HG03521 (cell line): Measurements from ENCODE around the gene CNGA1.

ENCODE experiments used
- ATAC-seq: cut with Tn5 transposase; IDR thresholded peaks from one replicate; pipeline ENCODE4 v1.9.1; 2021; ENCODE audit warnings: mild to moderate bottlenecking, moderate library complexity; ENCODE audit not compliant: unreplicated experiment

Gene CNGA1

GRCh38 chr4:48016141-48017107 lies at the start of gene CNGA1, which contains the start of gene NIPAL1:
CNGA1 (minus strand) TSS chr4:48016681; CDS start chr4:47952689, 63,992 bp downstream.
NIPAL1 (plus strand) TSS chr4:48016772; CDS start chr4:48016840, 68 bp downstream.
- peak; percentile 79 for ATAC-seq

GRCh38 chr4:48065587-48066052 lies 49.1 kb upstream of the CNGA1 start:
- ATAC-seq = no peak

DNA sequence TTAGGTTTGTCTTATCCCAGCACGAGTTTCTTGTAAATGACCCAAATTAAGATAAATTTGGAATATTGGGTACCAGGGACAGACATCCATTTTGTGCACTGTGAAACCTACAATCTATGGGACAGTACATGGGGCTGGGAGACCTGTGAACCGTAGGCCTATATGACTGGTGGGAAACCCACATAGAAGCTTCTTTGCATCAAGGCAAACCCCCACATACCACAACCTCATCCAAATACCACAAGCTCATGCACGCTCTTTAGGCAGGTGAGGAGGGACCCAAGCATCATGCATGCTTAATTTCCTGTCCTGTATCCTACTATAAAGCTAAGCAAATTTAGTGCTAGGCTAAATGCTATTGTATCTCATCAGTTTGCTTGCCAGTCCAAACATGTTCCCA lies 47.9 kb upstream of the CNGA1 start:
- ATAC-seq = peak; percentile 53

DNA sequence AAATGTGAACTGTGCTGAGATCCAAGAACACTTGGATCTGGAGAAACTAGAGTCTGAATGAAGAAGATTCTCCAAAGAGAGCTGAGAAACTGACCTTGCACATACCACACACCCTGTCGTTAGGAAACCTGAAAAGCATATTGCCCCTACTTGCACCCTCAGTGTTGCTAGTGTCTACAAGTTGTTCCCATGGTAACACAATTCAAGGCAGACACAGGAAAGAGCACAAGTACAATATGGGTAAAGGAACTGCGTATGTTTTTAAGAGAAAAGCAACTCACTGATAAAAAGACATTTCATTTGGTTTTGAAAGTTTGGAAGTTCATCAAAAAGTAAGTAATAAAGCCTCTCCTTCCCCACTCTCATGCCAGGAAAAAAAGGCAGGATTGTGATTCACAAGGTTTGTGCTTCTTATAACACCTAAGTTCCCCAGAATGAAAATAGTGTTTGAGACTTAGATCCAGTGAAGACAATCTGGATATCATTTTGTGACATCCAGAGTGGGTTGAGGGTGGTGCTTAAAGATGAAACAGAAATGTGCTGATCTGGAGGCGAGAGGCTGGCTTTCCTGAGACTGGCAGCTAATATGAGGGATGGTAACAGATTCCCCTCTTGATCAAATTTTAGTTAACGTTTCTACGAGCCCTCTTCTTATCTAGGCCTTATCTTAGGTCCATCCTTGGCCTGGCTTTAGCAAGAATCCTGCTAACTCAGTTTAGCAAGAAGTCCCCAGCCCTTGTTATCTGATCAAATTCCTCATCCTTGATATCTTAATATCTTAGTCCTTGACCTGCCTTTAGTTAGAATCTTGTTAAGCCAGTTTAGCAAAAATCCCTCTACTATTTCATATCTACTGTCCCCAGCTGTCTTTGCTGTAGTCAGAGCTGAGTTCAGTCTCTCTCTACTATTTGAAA lies 42.4 kb upstream of the CNGA1 start:
- no peak for ATAC-seq

DNA sequence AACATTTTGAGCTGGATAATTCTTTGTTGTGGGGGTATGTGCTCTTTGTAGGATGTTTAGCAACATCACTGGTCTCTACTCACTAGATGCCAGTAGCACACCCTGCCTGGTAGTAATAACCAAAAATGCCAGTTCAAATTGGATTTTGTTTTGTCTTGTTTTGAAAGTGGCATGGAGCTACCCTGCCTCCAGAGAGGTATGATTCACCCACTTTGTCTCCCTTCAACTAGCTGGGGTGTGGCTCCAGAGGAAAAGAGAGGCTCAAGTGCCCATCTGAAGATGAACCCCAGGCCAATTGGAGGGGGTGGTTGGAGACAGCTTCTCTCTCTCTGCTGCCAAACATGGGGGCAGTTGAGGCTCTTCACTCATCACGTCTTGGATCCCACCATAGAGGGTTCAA lies 34.6 kb upstream of the CNGA1 start:
- ATAC-seq = no peak

DNA sequence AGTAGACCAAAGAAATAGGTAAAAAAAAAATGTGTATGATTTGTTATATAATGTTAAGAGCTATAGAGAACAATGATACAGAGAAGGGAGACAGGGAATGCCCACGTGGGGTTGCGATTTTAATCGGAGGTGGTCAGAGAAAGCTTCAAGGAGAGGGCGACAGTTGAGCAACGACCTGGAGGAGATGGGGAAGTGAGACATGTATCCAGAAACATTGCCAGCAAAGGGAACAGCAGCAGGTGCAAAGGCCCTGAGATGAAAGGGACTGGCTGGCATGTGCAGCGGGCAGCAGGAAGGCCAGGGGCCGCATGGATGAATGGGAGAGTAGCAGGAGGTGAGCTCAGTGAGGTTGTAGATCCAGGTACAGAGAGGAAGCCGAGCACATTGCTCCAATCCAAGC lies 33.0 kb upstream of the CNGA1 start:
- ATAC-seq = no peak

DNA sequence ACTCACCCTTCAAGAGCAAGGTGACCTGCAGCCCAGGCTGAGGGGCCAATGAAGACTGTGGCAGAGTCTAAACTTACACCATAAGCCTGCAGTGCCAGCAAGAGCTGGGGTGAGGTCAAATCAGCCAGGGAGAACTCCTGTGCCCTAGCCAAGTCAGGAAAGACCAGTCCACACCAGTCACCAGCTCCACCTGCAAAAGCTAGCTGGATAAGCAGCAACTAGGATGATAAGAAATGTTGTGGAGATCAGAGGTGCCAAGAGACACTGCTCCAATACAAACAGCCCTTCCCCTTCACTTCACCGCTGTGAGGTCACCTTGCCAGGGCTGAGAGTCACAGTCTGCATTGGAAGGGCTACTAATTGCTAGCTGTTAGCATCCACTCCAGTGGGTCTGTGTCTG lies 31.4 kb upstream of the CNGA1 start:
- ATAC-seq = peak; percentile 11

- ATAC-seq = peak; percentile 99
Measured at GRCh38 chr4:48047421-48047844, 31.0 kb upstream of the CNGA1 start.

- ATAC-seq = no peak
Measured at GRCh38 chr4:48046059-48046458, 29.6 kb upstream of the CNGA1 start.

- no peak for ATAC-seq
Measured at GRCh38 chr4:48044298-48044697, 27.8 kb upstream of the CNGA1 start.

DNA sequence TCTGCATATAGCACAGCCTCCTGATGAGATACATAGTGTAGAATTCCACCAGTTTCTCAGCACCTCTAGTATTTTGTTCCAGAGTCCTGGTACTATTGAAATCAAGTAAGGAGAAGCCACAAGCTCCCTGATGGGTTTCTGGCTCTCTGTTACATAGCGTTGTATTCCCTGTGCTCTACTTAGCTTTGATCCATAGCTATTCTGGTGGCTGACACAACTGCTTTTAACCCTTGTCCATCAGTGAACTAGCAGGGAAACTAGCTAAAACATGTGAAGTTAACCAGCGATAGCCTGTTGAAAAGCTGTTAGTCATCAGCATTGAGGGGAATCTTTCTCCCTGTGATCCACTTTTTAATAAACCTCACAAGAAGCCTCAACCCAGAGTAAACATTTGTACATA lies 27.0 kb upstream of the CNGA1 start:
- no peak for ATAC-seq

GRCh38 chr4:48042979-48043461 lies 26.5 kb upstream of the CNGA1 start:
- ATAC-seq = no peak

- no peak for ATAC-seq
Measured at GRCh38 chr4:48041535-48042137, 25.2 kb upstream of the CNGA1 start.

- no peak for ATAC-seq
Measured at GRCh38 chr4:48039561-48039960, 23.1 kb upstream of the CNGA1 start.

DNA sequence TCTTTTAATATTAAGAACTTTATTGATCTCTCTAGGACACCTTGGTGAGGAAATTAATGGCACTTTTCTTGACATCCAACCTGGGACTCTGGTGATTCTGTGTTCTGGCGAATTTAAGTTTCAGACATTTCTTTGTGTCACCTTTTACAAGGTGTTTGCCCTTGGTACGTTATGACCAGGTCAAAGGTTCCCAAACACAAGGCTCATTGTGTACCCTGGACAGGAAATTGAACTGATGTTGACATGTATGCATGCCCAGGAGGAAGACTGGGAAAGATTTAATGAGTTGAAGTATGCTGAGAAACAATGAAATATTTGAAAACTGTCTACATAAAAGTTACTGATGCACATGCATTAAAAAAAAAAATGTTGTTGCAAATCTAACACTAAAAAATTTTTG lies 22.2 kb upstream of the CNGA1 start:
- no peak for ATAC-seq

DNA sequence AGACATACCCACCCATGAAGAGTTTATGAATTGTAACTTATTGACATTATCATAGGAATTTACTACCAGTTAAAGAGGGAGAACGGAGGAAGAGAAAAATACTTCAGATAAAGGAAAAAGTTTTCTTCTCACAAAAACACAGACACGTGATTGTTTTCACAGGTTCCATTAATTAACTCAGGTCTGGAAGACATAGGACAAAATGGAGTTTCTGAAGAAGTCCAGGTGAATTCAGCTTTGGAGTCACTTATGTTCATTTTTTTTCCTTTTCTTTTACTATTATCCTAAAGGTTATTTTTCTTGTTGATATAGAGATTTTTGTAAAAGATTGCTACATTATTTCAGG lies 20.6 kb upstream of the CNGA1 start:
- no peak for ATAC-seq

DNA sequence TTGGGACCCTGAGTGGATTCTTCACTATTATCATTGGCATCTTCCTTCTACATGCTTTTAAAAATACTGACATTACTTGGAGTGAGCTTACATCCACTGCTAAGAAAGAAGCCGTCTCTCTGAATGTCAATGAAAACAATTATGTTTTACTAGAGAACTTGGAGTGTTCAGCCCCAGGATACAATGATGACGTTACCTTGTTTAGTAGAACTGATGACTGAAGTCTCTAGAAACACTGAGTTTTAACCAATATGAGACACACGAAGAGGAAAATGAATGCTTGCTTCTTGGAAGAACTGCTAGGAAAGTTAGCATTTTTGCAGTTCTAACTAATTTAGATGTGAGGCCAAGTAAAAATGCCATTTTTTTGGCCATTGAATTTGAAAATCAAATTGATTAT lies 19.5 kb upstream of the CNGA1 start:
- no peak for ATAC-seq

DNA sequence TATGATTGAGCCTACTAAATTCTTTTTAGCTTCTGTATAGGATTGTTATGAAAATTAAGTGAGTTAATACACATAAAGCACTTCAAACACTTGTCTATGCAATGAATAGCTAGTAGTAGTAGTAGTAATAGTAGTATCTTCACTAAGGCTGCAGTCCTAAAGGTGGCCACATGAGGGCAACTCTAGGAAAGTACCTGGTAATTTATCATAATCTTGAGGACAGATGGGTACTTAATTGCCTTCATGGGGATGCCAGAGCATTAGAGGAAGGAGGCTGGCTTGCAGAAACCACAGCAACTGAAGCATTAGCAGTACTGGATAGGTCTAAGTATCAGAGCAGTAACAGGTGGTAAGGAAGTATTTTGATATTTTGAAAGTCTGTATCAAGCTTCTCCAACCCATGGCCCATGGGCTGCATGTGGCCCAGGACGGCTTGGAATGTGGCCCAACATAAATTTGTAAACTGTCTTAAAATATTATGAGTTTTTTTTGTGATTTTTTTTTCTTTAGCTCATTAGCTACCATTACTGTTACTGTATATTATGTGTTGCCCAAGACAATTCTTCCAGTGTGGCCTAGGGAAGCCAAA lies 17.4 kb upstream of the CNGA1 start:
- no peak for ATAC-seq

DNA sequence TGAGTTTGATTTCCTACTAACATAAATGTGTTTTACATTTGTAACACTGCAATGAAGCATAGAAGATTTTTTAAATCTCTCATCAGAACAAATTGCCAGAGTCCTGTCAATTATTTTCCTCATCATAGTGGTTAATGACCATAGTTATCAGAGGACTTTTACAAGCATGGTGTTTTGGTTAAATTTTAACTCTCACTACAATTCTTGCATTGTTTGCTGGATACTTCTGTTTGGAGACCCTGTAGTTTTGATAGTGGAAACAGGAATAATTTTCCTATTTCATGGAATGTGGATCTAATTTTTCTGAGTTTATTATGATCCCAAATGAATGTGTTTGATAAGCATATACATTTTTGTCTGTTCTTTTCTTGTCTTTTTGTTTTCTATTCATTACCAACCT lies 16.9 kb upstream of the CNGA1 start:
- ATAC-seq = no peak

- ATAC-seq = no peak
Measured at GRCh38 chr4:48032721-48033120, 16.2 kb upstream of the CNGA1 start.
